Right cardiac atrium (tissue), 5 donors: Measurements from ENCODE around the gene ACTRT1. TPM values are rescaled to one million over a fixed set of nuclear protein-coding genes. Genes with fewer than 3 reads are reported as not detected.

Source experiments
- ATAC-seq, 2 donors: fragments of 200-7000 bp; cut with Tn5 transposase; one replicate each; pipeline versions ENCODE4 v1.8.0 to v1.9.1; 2020; ENCODE audit warnings: moderate library complexity in 2 of 2, mild to moderate bottlenecking in 1 of 2
- DNase-seq, 3 donors: peaks; one replicate each; pipeline ENCODE4 v3.0.0-alpha.2; 2020
- H3K27ac ChIP-seq: one replicate; pipeline ENCODE4 v1.5.1; 2013; ENCODE audit warnings: mild to moderate bottlenecking, low read length, control low read depth, moderate library complexity
- H3K27me3 ChIP-seq: one replicate; pipeline ENCODE4 v1.6.1; 2013; ENCODE audit not compliant: control insufficient read depth, insufficient read depth
- H3K4me1 ChIP-seq: one replicate; pipeline ENCODE4 v1.6.1; 2013; ENCODE audit warnings: low read length; ENCODE audit not compliant: control insufficient read depth, insufficient read depth
- H3K4me3 ChIP-seq: one replicate; pipeline ENCODE4 v1.5.1; 2013; ENCODE audit warnings: low read length, control low read depth
- H3K9me3 ChIP-seq: one replicate; pipeline ENCODE4 v1.6.1; 2013; ENCODE audit warnings: low read length; ENCODE audit not compliant: control insufficient read depth
- WGBS: extraction: QIAGEN DNeasy Blood & Tissue Kit; methylation state at CpG from one replicate; pipeline ENCODE4 v1.1.7; 2013; 5-methylcytosine and 5-hydroxymethylcytosine counted together
- intact Hi-C, 4 donors: fragments of 100-400 bp; cut with DNase I; formaldehyde crosslinking; loops; one replicate each; pipeline versions ENCODE4 v1.11.0 to v1.14.0; 2022 to 2023
- long read RNA-seq, 4 donors: library from polyadenylated mRNA; unstranded; transcript quantifications; one replicate each; pipeline ENCODE4 v2.0.0, GENCODE V29; 2020 to 2021
- polyA plus RNA-seq: library from polyadenylated mRNA; stranded (reverse); fragments of 200-250 nt; gene quantifications from one replicate; pipeline ENCODE4 v1.2.3, GENCODE V29; 2013
- total RNA-seq, 4 donors: library from RNA; stranded (reverse); fragmentation: NEBNext Ultra II Directional; extraction: Animal tissue kit (Norgen Biotek cat#: 25700); gene quantifications; one replicate each; pipeline ENCODE4 v1.2.1, GENCODE V29; 2021
- donor health status: healthy with polysubstance abuse.
- donor health status: DM: no; HTN: yes; CAD: no.
- donor health status: DM: no; HTN: no; CAD: no.
- donor health status: DM: no; HTN: yes; CAD: no; lungs with severe emphysema.
- donor health status: DM: yes; HTN: yes; CAD: no.

The ACTRT1 gene
- total RNA-seq, result not detected
- not detected for polyA plus RNA-seq
- long read RNA-seq, donor 1, result 0 reads
- long read RNA-seq, donor 2, result 0 reads
- long read RNA-seq, donor 3, result 0 reads
- long read RNA-seq, donor 4, result 0 reads

DNA sequence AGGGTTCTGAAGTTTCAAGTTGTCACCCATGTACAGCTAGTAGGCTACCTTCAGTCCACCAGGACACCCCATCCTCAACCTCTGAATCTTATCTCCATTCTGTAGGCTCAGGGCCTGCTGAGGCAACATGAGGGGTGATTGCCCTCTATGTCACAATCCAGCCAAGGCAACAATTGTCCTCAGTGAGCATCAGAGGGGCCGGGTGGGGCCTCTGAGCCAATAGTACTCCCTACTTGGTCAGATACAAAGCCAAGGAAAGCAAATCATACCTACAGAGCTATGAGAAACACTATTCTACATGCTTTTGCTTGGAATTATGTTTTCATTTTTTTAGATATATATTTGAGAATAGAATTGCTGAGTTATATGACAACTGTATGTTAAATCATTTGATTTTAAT is at the start of gene ACTRT1:
Gene ACTRT1, minus strand, starts transcription at position 101 of the 400 bp plus-strand sequence. CDS start 197 bp downstream, outside the sequence.
- intact Hi-C loops, result no loop called here
- Histone ChIP-seq H3K9me3 (no peaks in the 10 kb centered on the region), H3K27me3 (no peaks in the 10 kb centered on the region), H3K4me3 (no peak within 1 kb of the TSS), H3K27ac (no peak within 1 kb of the TSS), H3K4me1 (no peaks in the 10 kb centered on the region)
- DNase-seq (no peak), ATAC-seq (no peak)
- WGBS, result 48% methylated on average over 1 of the region's 1 CpG

DNA sequence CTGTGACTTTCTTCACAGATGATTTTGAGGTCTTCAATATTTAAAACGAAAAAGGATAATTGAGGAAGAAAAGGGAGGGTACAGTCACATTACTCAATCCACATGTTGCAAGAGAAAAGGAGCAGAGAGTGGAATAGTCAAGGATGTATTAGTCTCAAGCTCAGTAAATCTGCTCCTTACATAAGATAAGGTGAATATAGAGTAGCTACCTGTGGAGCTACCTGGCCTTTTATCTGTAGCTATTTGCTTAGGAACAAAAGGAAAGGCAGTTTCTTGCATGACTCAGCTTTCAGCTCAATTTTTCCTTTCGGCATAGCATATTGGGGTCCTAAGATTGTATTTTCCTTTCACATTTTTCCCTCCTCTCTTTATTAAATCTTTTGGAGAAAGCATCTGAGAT is 26.3 kb upstream of the ACTRT1 start:
- no peak for ATAC-seq
- DNase-seq, result no peak
- H3K4me1 ChIP-seq, result no peaks in the 10 kb centered on the region
- intact Hi-C loops, result no loop called here
- no peak overlapping the region for H3K27ac ChIP-seq
- 58% methylated on average over 2 of the region's 2 CpGs for WGBS
- no peaks in the 10 kb centered on the region for H3K9me3 ChIP-seq
- H3K27me3 ChIP-seq, result no peaks in the 10 kb centered on the region
- H3K4me3 ChIP-seq, result no peak overlapping the region

GRCh38 chrX:128057421-128057820 is 5.2 kb upstream of the ACTRT1 start:
- intact Hi-C loops, result no loop called here
- no peak overlapping the region for H3K4me3 ChIP-seq
- H3K9me3 ChIP-seq, result no peaks in the 10 kb centered on the region
- H3K4me1 ChIP-seq, result no peaks in the 10 kb centered on the region
- no peaks in the 10 kb centered on the region for H3K27me3 ChIP-seq
- DNase-seq (no peak), ATAC-seq (no peak)
- H3K27ac ChIP-seq, result no peak overlapping the region
- WGBS, result 88% methylated on average over 2 of the region's 2 CpGs

DNA sequence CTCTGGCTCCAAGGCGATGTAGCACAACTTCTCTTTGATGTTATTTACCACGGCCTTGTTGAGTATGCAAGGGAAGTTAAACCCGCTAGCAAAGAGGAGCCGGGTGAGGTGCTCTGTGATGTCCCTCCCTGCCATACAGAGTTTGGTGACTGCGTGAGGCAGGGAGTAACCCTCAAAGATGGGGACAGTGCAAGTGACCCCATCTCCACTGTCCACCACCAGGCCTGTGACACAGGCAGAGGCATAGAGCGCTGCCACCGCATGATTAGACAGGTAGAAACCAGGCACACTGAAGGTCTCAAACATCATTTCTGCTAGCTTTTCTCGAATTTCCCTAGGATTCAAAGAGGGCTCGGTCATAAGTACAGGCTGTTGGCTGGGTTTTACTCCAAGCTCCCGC is 677 bp downstream of the ACTRT1 start:
- Histone ChIP-seq H3K4me3 (no peak overlapping the region), H3K4me1 (no peaks in the 10 kb centered on the region), H3K27me3 (no peaks in the 10 kb centered on the region), H3K27ac (no peak overlapping the region), H3K9me3 (no peaks in the 10 kb centered on the region)
- DNase-seq (no peak), ATAC-seq (no peak)
- intact Hi-C loops, result no loop called here
- 87% methylated on average over 10 of the region's 10 CpGs for WGBS

DNA sequence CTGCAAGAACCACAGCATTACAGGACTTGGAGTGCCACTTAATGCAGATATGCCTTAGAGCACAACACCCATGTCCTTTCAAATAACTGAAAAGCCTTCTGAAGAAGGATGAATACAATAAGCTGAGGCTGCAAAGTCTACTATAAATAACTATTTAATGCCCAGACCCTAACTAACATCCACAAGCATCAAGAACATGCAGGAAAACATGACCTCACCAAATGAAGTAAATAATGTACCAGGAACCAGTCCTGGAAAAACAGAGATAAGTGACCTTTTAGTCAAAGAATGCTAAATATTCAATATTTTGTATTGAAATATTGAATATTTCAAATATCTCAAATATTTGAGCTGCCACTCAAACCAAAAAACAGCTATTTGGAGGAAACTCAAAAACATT is 16.9 kb downstream of the ACTRT1 start:
- no peaks in the 10 kb centered on the region for H3K4me1 ChIP-seq
- H3K4me3 ChIP-seq, result no peak overlapping the region
- intact Hi-C loops, result no loop called here
- no peaks in the 10 kb centered on the region for H3K9me3 ChIP-seq
- DNase-seq (no peak), ATAC-seq (no peak)
- no peak overlapping the region for H3K27ac ChIP-seq
- H3K27me3 ChIP-seq, result no peaks in the 10 kb centered on the region

DNA sequence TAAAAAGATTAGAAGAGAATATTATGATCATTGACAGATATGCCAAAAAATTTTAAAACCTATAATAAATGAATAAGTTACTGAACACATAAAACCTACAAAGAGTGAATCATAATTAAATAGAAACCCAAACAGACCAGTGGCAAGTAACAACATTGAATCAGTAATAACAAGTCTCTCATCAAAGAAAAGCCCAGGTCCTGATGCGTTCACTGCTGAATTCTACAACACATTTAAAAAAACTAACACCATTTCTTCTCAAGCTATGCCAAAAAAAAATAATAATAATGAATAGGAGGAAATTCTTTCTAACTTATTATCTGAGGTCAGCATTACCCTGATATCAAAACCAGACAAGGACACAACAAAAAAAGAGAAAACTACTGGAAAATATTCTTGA is 30.6 kb downstream of the ACTRT1 start:
- Histone ChIP-seq H3K4me3 (no peak overlapping the region), H3K27ac (no peak overlapping the region), H3K27me3 (no peaks in the 10 kb centered on the region), H3K9me3 (no peaks in the 10 kb centered on the region), H3K4me1 (no peaks in the 10 kb centered on the region)
- DNase-seq, result no peak
- 71% methylated on average over 1 of the region's 1 CpG for WGBS
- intact Hi-C loops, result no loop called here
- ATAC-seq, result no peak

GRCh38 chrX:128020701-128021100 is 31.5 kb downstream of the ACTRT1 start:
- no peaks in the 10 kb centered on the region for H3K9me3 ChIP-seq
- no peak overlapping the region for H3K27ac ChIP-seq
- no peak overlapping the region for H3K4me3 ChIP-seq
- ATAC-seq (no peak), DNase-seq (no peak)
- H3K27me3 ChIP-seq, result no peaks in the 10 kb centered on the region
- intact Hi-C loops, result no loop called here
- H3K4me1 ChIP-seq, result no peaks in the 10 kb centered on the region
- WGBS, result 20% methylated on average over 2 of the region's 2 CpGs

- no peaks in the 10 kb centered on the region for H3K4me1 ChIP-seq
- DNase-seq (no peak), ATAC-seq (no peak)
- H3K9me3 ChIP-seq, result no peaks in the 10 kb centered on the region
- H3K27me3 ChIP-seq, result no peaks in the 10 kb centered on the region
- H3K4me3 ChIP-seq, result no peak overlapping the region
- WGBS, result 73% methylated on average over 2 of the region's 2 CpGs
- intact Hi-C loops, result no loop called here
- H3K27ac ChIP-seq, result no peak overlapping the region
Observed at GRCh38 chrX:128019218-128019617, 33.0 kb downstream of the ACTRT1 start.

DNA sequence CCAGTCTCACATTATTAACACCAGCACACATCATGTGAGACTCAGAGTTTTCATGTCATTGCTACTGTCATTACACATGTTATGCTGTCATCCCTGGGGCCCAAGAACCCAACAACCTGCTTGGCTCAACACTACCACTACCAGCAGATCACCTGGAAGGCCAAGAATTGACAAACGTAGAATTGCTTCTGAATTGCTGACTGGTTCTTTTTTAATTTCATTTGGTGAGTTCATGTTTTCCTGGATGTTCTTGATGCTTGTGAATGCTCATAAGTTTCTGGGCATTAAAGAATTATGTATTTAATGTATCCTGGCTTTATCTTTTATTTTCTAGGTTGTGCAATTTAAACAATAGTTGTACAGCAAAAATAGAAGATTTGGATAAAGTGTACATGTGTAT is 40.2 kb downstream of the ACTRT1 start:
- ATAC-seq (no peak), DNase-seq (no peak)
- H3K4me1 ChIP-seq, result no peaks in the 10 kb centered on the region
- no peaks in the 10 kb centered on the region for H3K9me3 ChIP-seq
- intact Hi-C loops, result no loop called here
- H3K27ac ChIP-seq, result no peak overlapping the region
- H3K4me3 ChIP-seq, result no peak overlapping the region
- WGBS, result 67% methylated on average over 1 of the region's 1 CpG
- H3K27me3 ChIP-seq, result no peaks in the 10 kb centered on the region

GRCh38 chrX:128007882-128008281 is 44.3 kb downstream of the ACTRT1 start:
- Histone ChIP-seq H3K27me3 (no peaks in the 10 kb centered on the region), H3K9me3 (no peaks in the 10 kb centered on the region), H3K4me1 (no peaks in the 10 kb centered on the region), H3K27ac (no peak overlapping the region), H3K4me3 (no peak overlapping the region)
- ATAC-seq, result no peak
- intact Hi-C loops, result no loop called here
- no peak for DNase-seq
